Epithelial cell of esophagus (primary cell): ENCODE measurements around the gene PON3.
A peak's percentile ranks its signal among the peaks of the same experiment; 100 is the strongest.

Experiments used
- DNase-seq: peaks from one replicate; pipeline ENCODE4 v3.0.0; 2010; ENCODE audit warnings: low read depth
- H3K4me3 ChIP-seq: 2 replicates; pipeline ENCODE4 v1.5.1; 2011; ENCODE audit warnings: mild to moderate bottlenecking, low read length, control low read depth
- TF ChIP-seq, protein P1 (sequence below): IDR thresholded peaks from 2 replicates; pipeline ENCODE4 v1.5.1; 2011; ENCODE audit warnings: low read depth, mild to moderate bottlenecking, low read length, control low read depth, inconsistent platforms; ENCODE audit not compliant: insufficient read depth; ENCODE audit errors: missing control alignments

The PON3 gene

DNA sequence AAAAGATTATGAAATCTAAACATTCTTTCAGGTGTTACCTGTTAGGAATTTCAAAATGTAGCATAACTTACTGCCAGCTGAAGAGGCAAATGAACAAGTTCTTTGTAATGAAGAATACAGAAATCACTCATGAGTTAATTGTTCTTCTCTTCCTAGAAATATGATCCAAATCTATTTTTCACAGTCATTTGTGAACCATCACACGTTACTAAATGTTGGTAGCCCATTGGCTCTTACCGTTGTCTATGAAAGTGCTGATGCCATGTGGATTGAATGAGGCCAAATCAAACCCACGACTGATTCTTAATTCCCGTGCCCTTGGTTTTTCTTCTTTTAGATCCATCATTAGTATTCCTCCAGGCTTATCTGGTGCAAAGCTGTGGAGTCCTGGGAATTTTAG, 15.9 kb upstream of the PON3 start:
- H3K4me3 ChIP-seq, result no peak overlapping the region
- TF ChIP-seq, protein P1, sequence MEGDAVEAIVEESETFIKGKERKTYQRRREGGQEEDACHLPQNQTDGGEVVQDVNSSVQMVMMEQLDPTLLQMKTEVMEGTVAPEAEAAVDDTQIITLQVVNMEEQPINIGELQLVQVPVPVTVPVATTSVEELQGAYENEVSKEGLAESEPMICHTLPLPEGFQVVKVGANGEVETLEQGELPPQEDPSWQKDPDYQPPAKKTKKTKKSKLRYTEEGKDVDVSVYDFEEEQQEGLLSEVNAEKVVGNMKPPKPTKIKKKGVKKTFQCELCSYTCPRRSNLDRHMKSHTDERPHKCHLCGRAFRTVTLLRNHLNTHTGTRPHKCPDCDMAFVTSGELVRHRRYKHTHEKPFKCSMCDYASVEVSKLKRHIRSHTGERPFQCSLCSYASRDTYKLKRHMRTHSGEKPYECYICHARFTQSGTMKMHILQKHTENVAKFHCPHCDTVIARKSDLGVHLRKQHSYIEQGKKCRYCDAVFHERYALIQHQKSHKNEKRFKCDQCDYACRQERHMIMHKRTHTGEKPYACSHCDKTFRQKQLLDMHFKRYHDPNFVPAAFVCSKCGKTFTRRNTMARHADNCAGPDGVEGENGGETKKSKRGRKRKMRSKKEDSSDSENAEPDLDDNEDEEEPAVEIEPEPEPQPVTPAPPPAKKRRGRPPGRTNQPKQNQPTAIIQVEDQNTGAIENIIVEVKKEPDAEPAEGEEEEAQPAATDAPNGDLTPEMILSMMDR, result no peak
- no peak for DNase-seq

DNA sequence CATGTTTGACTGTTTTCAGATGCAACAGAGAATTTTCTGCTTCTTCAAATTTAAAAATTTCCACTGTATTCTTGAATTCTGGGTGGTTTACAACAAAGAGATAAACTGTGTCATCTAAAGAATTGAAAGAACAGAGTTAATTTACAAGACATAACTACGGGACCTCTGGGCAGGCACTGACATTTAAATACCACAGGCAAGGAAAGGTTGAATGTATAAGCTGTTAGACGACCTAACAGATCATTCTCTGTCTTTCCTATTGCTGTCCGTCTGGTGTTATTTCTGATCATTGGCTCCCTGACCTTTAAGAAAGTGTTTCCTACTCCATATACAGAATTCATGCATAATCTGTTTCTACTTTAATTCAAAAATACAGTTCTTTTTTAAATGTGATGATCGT, 15.5 kb upstream of the PON3 start:
- H3K4me3 ChIP-seq, result no peak overlapping the region
- DNase-seq, result no peak
- TF ChIP-seq, protein P1, result no peak

DNA sequence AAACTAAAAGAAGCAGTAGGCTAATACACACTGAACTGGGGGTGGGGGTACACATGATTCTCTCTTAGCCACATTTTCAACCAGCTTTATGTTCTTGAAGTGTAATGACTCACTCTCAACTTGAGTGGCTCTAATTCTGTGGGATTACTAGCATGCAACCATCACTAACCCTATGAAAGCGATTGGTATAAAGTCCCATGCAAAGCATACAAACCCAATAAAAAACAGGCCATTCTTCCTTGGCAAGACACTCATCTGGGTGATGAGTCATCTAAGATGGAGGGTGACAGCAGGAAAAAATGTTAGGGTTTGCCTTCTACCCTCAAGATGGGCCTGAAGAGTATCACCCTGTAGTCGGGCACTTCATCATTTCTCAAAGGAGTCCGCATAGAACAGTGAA, 14.9 kb upstream of the PON3 start:
- TF ChIP-seq, protein P1, result no peak
- H3K4me3 ChIP-seq, result no peak overlapping the region
- DNase-seq, result peak; percentile 14

- no peak for DNase-seq
- TF ChIP-seq, protein P1, result no peak
- H3K4me3 ChIP-seq, result no peak overlapping the region
Measured at GRCh38 chr7:95407751-95408150, 11.6 kb upstream of the PON3 start.

DNA sequence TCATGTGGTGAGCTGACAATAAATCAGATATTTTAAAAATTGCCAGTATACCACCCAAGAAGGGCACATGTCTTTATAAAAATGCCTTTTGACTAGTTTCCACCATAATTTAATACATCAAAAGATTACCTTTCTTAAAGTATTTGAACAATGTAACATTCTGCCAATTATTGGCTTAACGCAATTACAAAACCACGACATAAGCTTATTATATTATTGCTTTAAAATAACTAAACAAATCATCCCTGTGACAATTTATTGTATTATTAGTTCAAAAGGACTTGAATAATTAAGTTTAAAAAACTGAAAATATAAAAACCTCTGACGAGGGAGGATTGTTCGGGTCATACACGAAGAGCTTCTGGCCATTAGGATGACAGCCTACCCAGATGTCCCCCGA, 9.6 kb upstream of the PON3 start:
- H3K4me3 ChIP-seq, result no peak overlapping the region
- DNase-seq, result no peak
- TF ChIP-seq, protein P1, result no peak

DNA sequence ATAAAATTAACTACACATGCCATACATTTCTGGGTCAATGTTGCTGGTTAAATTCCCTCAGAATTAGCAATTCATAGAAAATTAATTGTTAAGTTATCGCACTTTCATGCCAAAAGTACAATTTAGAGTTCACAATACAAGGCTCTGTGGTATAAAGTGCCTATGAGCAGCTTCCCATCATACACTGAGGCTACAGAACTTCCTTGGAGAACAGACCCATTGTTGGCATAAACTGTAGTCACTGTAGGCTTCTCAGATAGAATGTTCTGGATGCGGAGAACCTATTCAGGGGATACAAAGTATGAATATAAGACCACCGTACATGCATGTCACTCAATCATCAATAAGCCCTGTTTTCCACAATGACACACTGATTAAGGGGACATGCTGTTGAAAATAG, 9.0 kb upstream of the PON3 start:
- H3K4me3 ChIP-seq, result no peak overlapping the region
- TF ChIP-seq, protein P1, result no peak
- no peak for DNase-seq

DNA sequence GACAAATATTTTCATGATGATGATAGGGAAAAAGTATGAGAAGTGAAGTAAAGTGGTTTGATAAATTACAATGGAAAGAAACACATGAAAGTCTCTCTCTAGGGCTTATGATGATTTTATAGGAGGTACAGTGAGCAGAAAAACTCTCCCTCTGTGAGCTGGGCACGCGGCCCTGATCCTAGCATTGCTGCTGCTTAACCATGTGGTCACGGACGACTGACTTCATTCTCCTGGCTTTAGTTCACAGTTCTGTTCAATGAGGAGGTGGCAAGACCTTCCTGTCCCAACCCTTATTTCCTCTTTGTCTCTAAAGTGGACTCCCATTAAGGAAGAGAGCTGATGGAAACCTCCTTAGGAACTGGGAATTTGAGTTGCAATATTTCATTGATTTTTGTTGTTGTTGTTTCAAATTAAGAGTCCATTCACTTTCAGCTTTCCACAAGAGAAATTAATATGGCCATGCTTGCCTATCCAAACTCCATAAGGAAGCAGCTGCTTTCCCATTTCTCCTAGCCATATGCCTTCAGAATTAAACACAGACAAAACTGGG, 8.2 kb upstream of the PON3 start:
- TF ChIP-seq, protein P1, result no peak
- no peak overlapping the region for H3K4me3 ChIP-seq
- no peak for DNase-seq
